Astrocyte of the spinal cord (primary cell): ENCODE measurements around the gene DBX2.
"Not testable (repeated sequence)": the region's sequence is repeated elsewhere in the genome, so short reads cannot be mapped to it uniquely, and the experiment has no call there.

Source experiments
- DNase-seq: peaks from one replicate; pipeline ENCODE4 v3.0.0; 2011; ENCODE audit warnings: low read depth, low spot score
- H3K4me3 ChIP-seq: 2 replicates; pipeline ENCODE4 v1.5.1; 2011; ENCODE audit warnings: low read depth, mild to moderate bottlenecking, low read length, moderate library complexity
- in situ Hi-C: cut with HindIII; loops from 2 replicates; pipeline ENCODE4 v1.10.0; 2017; ENCODE audit warnings: low sequenced_read_pairs
- TF ChIP-seq, protein P1 (sequence below): IDR thresholded peaks from 2 replicates; pipeline ENCODE4 v1.5.1; 2012; ENCODE audit warnings: low read depth, mild to moderate bottlenecking, low read length, inconsistent platforms

Gene DBX2

GRCh38 chr12:45014396-45014795 lies 36.5 kb downstream of the DBX2 start:
- no peak overlapping the region for H3K4me3 ChIP-seq
- TF ChIP-seq, protein P1, sequence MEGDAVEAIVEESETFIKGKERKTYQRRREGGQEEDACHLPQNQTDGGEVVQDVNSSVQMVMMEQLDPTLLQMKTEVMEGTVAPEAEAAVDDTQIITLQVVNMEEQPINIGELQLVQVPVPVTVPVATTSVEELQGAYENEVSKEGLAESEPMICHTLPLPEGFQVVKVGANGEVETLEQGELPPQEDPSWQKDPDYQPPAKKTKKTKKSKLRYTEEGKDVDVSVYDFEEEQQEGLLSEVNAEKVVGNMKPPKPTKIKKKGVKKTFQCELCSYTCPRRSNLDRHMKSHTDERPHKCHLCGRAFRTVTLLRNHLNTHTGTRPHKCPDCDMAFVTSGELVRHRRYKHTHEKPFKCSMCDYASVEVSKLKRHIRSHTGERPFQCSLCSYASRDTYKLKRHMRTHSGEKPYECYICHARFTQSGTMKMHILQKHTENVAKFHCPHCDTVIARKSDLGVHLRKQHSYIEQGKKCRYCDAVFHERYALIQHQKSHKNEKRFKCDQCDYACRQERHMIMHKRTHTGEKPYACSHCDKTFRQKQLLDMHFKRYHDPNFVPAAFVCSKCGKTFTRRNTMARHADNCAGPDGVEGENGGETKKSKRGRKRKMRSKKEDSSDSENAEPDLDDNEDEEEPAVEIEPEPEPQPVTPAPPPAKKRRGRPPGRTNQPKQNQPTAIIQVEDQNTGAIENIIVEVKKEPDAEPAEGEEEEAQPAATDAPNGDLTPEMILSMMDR: no peak
- in situ Hi-C loops: no loop called here
- no peak for DNase-seq

DNA sequence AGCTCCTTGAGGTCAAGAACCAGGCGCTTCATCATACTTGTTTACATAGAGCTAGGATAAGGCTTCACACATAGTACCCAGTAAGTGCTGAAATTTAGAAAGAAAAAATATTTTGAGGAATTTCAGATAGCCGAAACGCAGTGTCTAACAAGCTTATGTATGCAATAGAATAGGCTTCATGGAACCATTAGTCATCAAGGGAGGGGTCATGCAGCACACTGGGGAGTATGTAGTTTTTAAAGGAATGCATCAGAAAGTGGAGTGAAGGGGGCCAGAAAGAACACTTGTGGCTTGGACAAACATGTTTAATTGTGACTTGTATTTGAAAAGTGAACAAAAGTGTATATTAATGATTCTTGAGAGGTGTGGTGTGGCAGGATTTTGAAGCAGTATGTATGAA lies 38.1 kb downstream of the DBX2 start:
- no peak for DNase-seq
- H3K4me3 ChIP-seq: no peak overlapping the region
- TF ChIP-seq, protein P1: no peak
- in situ Hi-C loops: no loop called here

- H3K4me3 ChIP-seq: no peak overlapping the region
- no peak for DNase-seq
- TF ChIP-seq, protein P1: no peak
- in situ Hi-C loops: no loop called here
Observed at GRCh38 chr12:45010059-45010458, 40.8 kb downstream of the DBX2 start.

- TF ChIP-seq, protein P1: no peak
- no peak for DNase-seq
- no peak overlapping the region for H3K4me3 ChIP-seq
- in situ Hi-C loops: no loop called here
Observed at GRCh38 chr12:45008211-45008610, 42.7 kb downstream of the DBX2 start.

DNA sequence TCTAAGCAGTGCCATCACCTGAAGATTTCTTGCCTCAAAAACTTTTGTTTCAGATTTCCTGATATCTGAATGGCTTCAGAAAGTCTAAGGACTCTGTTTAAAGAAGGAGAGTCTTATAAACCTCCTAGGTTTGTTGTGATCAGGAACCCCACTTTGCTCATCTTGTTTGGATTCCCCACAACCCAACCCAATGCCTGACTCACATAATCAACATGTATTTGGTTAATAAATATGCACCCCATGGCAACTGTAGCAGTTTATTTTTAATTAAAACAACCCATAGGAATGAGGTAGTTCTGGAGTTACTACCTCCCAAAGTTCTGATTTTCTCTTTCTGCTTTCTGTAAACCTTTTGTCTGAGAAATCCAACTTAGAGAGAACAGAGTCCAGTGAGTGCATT lies 51.5 kb downstream of the DBX2 start:
- DNase-seq: no peak
- TF ChIP-seq, protein P1: no peak
- in situ Hi-C loops: no loop called here
- no peak overlapping the region for H3K4me3 ChIP-seq

DNA sequence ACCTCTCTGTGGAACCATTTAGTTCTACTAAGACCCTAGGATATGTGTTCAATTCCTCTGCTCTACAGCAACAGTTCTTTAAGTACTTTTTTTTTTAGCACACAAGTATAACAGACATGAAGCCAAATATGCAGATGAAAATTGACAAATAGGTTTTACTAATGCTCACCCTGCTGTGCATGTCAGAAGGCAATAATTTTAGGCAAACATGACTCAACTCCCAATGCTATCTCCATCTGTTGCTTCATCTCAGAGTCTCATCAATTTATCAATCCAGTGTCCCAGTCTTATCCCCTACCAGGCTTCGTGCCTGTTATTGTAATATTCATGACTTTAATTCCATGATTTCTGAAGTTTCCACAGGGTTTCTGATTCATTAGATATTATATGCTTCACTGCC lies 57.7 kb downstream of the DBX2 start:
- in situ Hi-C loops: no loop called here
- TF ChIP-seq, protein P1: no peak
- H3K4me3 ChIP-seq: no peak overlapping the region
- no peak for DNase-seq

DNA sequence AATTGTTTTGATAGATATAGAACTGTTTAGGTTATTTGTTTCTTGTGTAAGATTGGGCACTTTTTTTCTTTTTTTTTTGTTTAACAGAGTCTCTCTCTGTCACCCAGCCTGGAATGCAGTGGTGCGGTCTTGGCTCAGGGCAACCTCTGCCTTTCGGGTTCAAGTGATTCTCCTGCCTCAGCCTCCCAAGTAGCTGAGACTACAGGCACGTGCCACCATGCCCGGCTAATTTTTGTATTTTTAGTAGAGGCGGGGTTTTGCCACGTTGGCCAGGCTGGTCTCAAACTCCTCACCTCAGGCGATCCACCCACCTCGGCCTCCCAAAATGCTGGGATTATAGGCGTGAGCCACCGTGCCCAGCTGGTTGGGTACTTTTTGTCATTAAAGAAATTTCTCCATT lies 66.0 kb downstream of the DBX2 start:
- in situ Hi-C loops, DNase-seq, H3K4me3 ChIP-seq: not testable (repeated sequence)
